AG09319 (cell line): ENCODE results near the gene WFDC11.
"Not testable (repeated sequence)": the region's sequence is repeated elsewhere in the genome, so short reads cannot be mapped to it uniquely, and the experiment has no call there.

Experiments used
- DNase-seq: peaks from one replicate; pipeline ENCODE4 v3.0.0-alpha.2; 2010; ENCODE audit warnings: low read depth; ENCODE audit errors: extremely low read depth
- CTCF ChIP-seq: IDR thresholded peaks from 2 replicates; pipeline ENCODE4 v1.5.1; 2011; ENCODE audit warnings: low read depth, mild to moderate bottlenecking, inconsistent platforms, low read length, moderate library complexity

Gene WFDC11

GRCh38 chr20:45670139-45670538 lies at the start of gene WFDC11:
Gene WFDC11, minus strand, starts transcription at chr20:45670239. Its CDS starts 19,639 bp downstream, at chr20:45650600.
- TF ChIP-seq CTCF: no peak
- DNase-seq: no peak

GRCh38 chr20:45716141-45716688 lies 46.2 kb upstream of the WFDC11 start:
- DNase-seq: not testable (repeated sequence)

GRCh38 chr20:45704969-45705637 lies 35.1 kb upstream of the WFDC11 start, which contains the start of gene WFDC10B:
Gene WFDC10B, minus strand, starts transcription at chr20:45705019. Its CDS starts 19,027 bp downstream, at chr20:45685992.
- TF ChIP-seq CTCF: no peak
- DNase-seq: no peak

GRCh38 chr20:45701873-45702272 lies 31.8 kb upstream of the WFDC11 start, which contains the start of gene WFDC13:
Gene WFDC13, plus strand, starts transcription at chr20:45702038. Its CDS starts 86 bp downstream, at chr20:45702124.
- no peak for DNase-seq
- no peak for TF ChIP-seq CTCF

GRCh38 chr20:45701104-45701503 lies 31.1 kb upstream of the WFDC11 start:
- TF ChIP-seq CTCF: no peak

GRCh38 chr20:45695496-45695895 lies 25.5 kb upstream of the WFDC11 start:
- no peak for TF ChIP-seq CTCF
- DNase-seq: no peak

More at GRCh38 chr20:45701104-45701503, 31.1 kb upstream of the WFDC11 start:
- no peak for DNase-seq

- DNase-seq: not testable (repeated sequence)
These were observed 23.3 kb upstream of the WFDC11 start for GRCh38 chr20:45693346-45693745.

- no peak for DNase-seq
These were observed 15.9 kb upstream of the WFDC11 start for GRCh38 chr20:45685896-45686295.

More at GRCh38 chr20:45685896-45686295, 15.9 kb upstream of the WFDC11 start:
- TF ChIP-seq CTCF: no peak; the same call in 1 of the 2 replicates
